ENCODE measurements around the gene TRMT10B.

TRMT10B gene

GRCh38 chr9:37732086-37732741 lies 21.4 kb upstream of the TRMT10B start:
- DNase-seq: no peak
- in situ Hi-C loops (cut with HindIII; ENCODE audit: low pct_ligation_motif_present, low sequenced_read_pairs): loop anchor here (25.0 kb wide), 1 partner anchor 95 kb away; no protein-coding TSS in a partner anchor
- Histone ChIP-seq H3K36me3 (replicated peaks) (no peaks in the 10 kb centered on the region), H3K4me3 (ENCODE audit: low read depth, low read length) (no peak overlapping the region), H3K27ac (no peak overlapping the region), H3K27me3 (replicated peaks) (peaks cover 29% of the 10 kb centered on the region)
- TF ChIP-seq, protein P1, sequence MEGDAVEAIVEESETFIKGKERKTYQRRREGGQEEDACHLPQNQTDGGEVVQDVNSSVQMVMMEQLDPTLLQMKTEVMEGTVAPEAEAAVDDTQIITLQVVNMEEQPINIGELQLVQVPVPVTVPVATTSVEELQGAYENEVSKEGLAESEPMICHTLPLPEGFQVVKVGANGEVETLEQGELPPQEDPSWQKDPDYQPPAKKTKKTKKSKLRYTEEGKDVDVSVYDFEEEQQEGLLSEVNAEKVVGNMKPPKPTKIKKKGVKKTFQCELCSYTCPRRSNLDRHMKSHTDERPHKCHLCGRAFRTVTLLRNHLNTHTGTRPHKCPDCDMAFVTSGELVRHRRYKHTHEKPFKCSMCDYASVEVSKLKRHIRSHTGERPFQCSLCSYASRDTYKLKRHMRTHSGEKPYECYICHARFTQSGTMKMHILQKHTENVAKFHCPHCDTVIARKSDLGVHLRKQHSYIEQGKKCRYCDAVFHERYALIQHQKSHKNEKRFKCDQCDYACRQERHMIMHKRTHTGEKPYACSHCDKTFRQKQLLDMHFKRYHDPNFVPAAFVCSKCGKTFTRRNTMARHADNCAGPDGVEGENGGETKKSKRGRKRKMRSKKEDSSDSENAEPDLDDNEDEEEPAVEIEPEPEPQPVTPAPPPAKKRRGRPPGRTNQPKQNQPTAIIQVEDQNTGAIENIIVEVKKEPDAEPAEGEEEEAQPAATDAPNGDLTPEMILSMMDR (IDR thresholded peaks at IDR 0.05; ENCODE audit: low read depth, low read length, missing control alignments): no peak

GRCh38 chr9:37732952-37733351 lies 20.7 kb upstream of the TRMT10B start:
- Histone ChIP-seq H3K4me3 (ENCODE audit: low read depth, low read length) (no peak overlapping the region), H3K36me3 (replicated peaks) (no peaks in the 10 kb centered on the region), H3K27ac (no peak overlapping the region), H3K27me3 (replicated peaks) (peaks cover 29% of the 10 kb centered on the region)
- TF ChIP-seq, protein P1 (IDR thresholded peaks at IDR 0.05; ENCODE audit: low read depth, low read length, missing control alignments): no peak
- in situ Hi-C loops (cut with HindIII; ENCODE audit: low pct_ligation_motif_present, low sequenced_read_pairs): loop anchor here (25.0 kb wide), 1 partner anchor 96 kb away; no protein-coding TSS in a partner anchor
- DNase-seq: no peak

- Histone ChIP-seq H3K27ac (no peak overlapping the region), H3K36me3 (replicated peaks) (no peaks in the 10 kb centered on the region), H3K4me3 (ENCODE audit: low read depth, low read length) (no peak overlapping the region), H3K27me3 (replicated peaks) (peaks cover 3% of the 10 kb centered on the region)
- no peak for DNase-seq
- in situ Hi-C loops (cut with HindIII; ENCODE audit: low pct_ligation_motif_present, low sequenced_read_pairs): loop anchor here (25.0 kb wide), 1 partner anchor 102 kb away; no protein-coding TSS in a partner anchor
- TF ChIP-seq, protein P1 (IDR thresholded peaks at IDR 0.05; ENCODE audit: low read depth, low read length, missing control alignments): no peak
Observed at GRCh38 chr9:37739222-37739621, 14.4 kb upstream of the TRMT10B start.

DNA sequence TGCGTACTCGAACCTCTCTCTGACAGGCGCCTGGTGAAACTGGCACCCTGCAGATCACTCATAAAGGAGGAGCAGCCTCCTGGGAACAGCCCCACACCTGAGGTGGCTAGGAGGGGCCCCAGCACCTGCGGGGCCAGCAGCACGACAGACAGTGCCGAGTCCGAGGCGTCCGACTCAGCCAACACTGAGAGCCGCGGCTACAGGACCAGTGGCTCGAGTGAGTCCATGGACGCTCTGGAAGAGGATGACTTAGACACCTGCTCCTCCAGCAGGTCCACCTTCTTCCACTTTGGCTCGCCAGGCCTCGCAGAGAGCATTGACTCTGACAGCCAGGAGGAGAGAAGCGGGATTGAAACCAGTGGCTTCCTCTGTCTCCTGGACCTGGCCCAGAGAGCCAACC lies 13.5 kb upstream of the TRMT10B start:
- Histone ChIP-seq H3K4me3 (ENCODE audit: low read depth, low read length) (no peak overlapping the region), H3K27ac (no peak overlapping the region), H3K36me3 (replicated peaks) (no peaks in the 10 kb centered on the region), H3K27me3 (replicated peaks) (peaks cover 3% of the 10 kb centered on the region)
- in situ Hi-C loops (cut with HindIII; ENCODE audit: low pct_ligation_motif_present, low sequenced_read_pairs): loop anchor here (25.0 kb wide), 1 partner anchor 103 kb away; no protein-coding TSS in a partner anchor
- no peak for DNase-seq
- TF ChIP-seq, protein P1 (IDR thresholded peaks at IDR 0.05; ENCODE audit: low read depth, low read length, missing control alignments): no peak

DNA sequence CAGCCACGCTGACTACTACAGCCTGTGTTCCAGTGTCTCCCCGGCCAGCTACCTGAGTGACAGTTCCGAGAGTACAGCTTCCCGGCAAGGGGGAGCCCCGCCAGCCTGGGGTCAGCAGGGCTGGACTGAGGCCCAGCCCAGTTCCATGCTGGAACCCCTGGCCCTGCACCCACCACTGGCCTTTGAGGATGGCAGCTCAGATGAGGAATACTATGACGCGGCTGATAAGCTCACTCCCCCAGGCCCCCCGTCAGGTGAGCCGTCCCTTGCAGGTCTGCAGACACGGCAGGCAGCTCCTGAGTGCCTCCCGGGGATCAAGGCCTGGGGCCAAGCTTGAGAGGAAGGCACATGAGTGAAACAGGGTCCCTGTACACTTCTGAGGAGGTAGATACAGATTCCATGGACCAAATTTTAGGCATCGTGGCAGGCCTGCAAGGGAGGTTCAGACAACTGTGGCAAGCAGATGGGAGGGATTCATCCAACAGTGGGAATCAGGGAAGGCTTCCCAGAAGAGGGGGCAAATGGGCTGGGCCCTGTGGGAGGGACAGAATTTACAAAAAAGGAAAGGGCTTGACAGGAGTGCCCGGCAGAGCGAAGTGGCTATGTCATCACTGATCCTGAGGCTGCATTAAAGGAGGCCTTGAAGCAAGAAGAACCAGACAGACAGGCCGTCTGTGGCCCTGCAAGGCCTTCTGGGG lies 12.8 kb upstream of the TRMT10B start:
- Histone ChIP-seq H3K4me3 (ENCODE audit: low read depth, low read length) (no peak overlapping the region), H3K36me3 (replicated peaks) (no peaks in the 10 kb centered on the region), H3K27me3 (replicated peaks) (no peaks in the 10 kb centered on the region), H3K27ac (no peak overlapping the region)
- TF ChIP-seq, protein P1 (IDR thresholded peaks at IDR 0.05; ENCODE audit: low read depth, low read length, missing control alignments): no peak
- no peak for DNase-seq
- in situ Hi-C loops (cut with HindIII; ENCODE audit: low pct_ligation_motif_present, low sequenced_read_pairs): loop anchor here (25.0 kb wide), 1 partner anchor 103 kb away; no protein-coding TSS in a partner anchor

All from brain microvascular endothelial cell (primary cell).